GM21737 (cell line): Measurements from ENCODE around the gene PIP4K2B.

Experiments used
- ATAC-seq: cut with Tn5 transposase; IDR thresholded peaks from one replicate; pipeline ENCODE4 v1.9.1; 2021; ENCODE audit warnings: mild to moderate bottlenecking, moderate library complexity; ENCODE audit not compliant: unreplicated experiment

Gene PIP4K2B

DNA sequence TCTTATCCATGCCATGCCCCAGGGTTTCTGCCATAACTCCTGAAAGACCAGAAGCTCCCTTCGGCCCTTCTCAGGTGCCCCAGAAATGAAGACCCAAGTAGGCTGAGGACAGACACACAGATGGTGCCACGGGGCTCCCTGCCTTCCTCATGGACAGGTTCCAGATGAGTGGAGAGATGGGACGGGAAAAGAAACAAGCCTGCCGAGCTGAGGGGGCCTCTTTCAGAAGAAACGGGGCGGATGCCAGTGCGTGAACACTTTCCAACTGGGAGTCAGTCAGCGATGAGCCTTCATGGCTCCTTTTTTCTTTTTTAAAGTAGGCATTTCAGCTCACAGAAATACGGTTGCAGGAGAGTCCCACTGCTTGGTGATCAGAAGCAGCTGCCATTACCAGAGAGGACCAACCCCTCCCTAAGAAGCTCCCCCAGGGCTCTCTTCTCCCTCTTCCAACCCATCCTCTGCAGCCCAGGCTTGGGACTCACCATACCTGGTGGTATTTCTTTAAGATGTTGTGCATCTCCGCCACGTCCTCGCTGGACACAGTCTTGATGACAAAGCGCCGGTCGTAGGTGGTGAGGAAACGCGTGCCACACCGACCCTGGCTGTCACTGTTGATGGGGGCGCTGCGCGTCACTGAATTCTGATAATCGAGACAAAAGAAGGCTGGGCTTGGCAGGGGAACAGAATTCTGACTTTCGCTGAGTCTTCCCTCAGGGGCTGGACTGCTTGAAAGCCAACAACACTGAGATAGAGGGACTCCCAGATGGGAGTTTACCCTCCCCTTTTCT lies 19.2 kb downstream of the PIP4K2B start:
- no peak for ATAC-seq

DNA sequence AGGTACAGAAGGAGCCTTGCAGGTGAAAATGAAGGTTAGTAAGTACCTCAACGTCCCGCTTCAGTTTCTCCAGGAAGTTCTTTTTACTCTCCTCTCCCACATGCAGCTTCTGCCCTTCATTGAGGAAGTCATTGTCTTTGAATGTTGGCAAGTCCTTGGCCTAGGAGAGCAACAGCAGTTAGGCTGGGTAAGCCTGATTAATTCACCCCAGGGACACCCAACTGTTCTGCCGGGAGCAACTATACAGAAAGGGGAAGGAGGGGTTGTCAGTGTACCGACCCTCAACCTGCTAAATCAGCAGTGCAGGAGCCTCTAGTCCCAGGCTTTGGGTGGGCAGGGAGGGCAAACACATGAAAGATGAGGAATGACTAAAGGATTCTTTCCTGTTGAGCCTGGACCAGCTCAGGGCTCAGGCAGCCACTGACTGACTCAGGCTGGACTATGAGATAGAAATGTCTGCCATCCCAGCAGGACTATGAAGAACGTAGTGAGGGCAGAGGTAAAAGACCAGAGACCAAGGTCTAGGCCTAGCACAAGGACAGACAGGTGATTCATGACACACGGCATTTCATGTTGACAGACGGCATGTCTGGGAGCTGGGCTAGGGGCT lies 21.6 kb downstream of the PIP4K2B start:
- no peak for ATAC-seq

DNA sequence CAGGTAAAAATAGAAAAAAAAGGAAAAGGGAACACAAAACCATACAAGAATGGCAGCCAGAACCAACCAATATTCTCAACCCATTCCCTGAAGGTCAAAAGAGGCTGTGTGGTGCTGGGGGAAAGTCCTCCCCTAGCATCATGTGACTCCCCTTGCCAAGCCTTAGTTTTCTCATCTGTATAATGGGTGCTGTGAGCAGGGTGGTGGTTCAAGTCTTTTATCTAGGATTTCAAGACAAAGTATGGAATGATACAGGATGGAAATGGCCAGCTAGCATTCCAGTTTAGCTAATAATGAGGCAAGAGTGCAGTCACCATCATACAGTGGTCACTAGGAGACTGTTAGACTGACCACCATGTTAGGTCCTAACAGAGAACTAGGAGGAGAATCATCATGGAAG lies 26.1 kb downstream of the PIP4K2B start:
- no peak for ATAC-seq

DNA sequence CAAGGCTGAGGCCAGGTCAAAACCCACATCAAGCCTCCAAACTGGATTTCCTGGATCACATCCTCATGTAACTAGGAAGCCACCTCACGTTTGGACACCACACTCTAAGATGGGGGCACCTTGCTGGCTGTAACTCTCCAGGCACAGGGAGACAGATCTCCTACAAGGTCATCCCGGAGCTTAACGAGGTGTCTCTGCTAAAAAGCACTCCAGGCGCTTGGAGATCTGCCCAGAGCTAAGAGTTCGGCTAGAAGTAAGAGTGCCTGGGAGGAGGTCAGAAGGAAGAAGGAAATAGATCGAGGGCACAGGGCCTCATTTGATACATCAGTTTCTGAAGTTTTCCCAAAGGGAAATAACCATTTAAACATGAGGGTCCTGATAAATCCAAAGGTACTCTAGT lies 30.9 kb downstream of the PIP4K2B start:
- ATAC-seq = no peak

DNA sequence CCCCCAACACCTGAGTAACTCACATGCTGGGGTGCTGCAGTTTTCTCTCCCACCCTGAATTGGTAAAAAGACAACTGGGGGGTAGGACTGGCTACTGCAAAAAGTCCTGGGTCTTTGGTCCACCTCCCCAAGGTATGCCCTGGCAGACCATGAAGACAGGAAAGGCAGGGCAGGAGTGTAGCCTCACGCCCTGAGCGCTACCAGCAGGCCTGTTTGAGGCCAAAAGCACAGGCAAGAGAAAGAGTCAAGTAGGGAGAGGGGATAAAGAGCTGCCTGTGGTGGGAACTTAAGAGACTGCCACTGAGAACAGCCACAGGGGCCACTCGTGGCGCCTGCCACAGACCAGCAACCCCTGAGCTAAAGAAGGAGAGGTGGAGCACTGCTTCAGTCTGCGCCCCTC lies 33.0 kb downstream of the PIP4K2B start:
- no peak for ATAC-seq

DNA sequence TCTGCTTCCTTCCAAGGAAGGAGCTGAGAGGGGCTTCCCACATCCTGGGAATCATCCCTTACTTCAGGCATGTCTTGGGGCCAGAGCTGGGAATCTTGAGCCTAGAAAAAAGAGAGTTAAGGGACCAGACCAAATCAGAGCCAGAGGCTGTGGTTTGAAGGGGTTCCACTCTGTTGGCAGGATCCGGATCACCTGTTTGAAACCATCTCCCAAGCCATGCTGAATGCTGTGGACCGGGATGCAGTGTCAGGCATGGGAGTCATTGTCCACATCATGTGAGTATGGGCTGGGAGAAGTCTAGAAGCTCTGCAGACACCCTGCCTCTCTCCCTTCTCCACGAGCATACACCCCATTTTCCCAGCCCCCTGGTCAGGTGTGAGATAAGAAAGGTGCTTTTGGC lies 37.1 kb downstream of the PIP4K2B start:
- no peak for ATAC-seq

DNA sequence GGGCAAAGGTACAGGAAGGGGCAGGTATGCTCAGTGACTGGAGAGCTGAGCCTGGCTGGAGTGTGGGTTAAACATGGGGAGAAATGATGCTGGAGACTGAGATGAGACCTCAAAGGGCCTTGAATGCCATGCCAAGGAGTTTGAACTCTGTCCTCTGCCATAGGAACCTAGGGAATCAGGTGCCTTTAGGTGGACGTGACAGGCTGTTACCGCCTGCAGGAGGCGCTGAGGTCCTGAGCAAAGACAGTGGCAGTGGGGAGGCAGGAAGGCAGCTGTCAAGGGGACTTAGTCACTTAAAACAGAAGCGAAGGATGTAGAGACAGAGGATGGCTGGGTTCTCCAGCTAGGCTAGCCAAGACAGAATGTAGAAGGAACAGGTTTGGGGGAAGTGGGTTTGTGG lies 37.7 kb downstream of the PIP4K2B start:
- ATAC-seq = no peak

DNA sequence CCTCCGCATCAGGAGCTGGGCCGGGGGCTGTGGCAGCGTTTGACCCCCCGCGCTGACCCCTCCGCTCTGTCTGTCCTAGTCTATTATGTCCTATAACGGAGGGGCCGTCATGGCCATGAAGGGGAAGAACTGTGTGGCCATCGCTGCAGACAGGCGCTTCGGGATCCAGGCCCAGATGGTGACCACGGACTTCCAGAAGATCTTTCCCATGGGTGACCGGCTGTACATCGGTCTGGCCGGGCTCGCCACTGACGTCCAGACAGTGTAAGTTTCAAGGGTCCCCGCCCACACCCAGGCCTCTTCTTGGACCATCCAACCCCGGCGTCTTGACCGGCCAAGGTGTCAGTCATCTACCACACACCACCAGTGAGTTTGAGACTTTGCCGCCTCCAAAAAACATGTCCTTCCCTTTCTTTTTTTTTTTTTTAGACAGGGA lies 46.3 kb downstream of the PIP4K2B start:
- ATAC-seq = no peak

DNA sequence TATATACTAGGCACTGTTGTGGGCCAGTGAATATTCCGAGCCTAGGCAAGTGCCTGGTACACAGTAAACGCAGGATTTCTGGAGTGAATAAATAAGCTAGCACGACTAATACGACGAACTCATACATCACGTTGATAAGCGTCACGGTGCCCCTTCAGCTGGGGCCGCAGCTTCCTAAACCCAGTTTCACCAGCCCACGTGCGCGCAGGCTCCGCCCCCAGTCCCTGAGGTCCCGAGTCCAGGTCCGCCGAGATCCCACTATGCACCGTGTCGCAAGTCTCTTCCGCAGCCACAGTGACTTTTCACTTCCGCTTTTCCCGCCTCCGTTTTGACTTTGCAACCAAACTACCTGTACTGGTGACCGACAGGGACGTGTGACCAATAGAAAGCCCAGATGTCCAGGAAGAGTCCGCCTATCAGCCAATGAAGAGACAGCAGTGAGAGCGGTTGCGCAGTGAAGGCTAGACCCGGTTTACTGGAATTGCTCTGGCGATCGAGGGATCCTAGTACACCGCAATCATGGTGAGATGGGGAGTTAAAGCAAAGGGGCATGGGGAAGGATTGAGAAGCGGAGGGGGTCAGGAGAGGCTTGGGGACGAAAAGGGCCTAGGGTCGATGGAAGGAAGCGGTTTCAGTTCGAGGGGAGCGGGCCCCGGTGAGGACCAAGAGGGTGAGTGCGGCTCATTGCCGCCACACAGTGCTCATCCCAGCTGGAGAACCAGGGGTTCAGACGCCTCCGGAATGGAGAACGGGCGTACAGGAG lies 46.9 kb downstream of the PIP4K2B start, which contains the start of gene PSMB3:
PSMB3 (plus strand) TSS at position 434 of the 763 bp plus-strand sequence; CDS start at position 520, 86 bp downstream.
- ATAC-seq = peak; percentile 64

DNA sequence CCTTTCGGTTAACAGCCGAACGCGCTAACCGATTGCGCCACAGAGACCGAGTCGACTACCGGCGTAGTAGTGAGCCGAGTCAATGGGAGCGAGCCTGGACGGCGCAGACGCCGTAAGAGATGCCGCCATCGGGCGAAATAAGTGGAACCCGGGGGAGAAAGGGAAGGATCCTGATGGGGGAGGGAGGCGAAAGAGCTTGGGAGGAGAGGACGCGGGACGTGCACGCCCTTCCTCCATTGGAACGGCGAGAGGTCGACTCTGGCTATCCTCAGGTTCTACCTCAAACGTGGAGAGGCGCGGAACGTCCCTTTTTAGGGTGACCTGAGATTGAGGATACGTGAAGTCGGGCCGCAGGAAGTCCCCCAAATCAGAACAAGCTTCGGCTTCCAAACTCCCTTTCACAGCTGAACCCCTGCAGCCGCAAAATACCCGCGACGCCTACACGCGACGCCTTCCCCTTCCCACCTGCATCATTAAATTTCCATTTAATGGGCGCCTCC lies 47.5 kb downstream of the PIP4K2B start:
- peak; percentile 24 for ATAC-seq

DNA sequence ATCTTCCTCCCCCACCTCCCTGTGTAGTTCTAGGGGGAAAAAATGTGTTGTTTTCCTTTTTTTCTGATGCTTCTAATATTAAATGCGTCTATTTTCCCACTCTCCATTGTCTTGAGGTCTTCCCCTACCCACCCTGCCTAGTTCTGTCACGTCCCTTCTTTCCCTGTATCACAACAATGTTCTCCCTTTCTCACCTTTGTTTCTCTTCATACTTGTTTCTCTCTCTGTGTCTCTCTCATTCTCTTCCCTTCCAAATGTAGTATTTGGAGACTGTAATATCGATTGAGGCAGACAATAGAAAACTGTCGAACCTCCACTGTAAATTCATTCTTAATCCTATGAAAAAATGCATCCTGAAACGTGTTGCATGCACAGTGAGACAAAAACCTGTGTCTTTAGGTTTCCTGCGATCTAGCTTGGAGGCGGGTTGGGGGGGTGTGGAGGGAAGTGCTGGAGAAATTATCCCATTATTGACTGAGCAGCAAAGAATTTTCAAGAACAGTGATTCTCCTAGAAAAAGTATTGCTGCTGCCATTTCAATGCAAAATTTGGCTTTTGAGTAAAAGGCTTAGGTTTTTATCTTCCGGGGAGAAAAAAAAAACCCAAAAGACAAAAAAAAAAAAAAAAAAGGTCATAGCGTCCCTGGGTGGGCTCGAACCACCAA lies 48.1 kb downstream of the PIP4K2B start:
- ATAC-seq = no peak

DNA sequence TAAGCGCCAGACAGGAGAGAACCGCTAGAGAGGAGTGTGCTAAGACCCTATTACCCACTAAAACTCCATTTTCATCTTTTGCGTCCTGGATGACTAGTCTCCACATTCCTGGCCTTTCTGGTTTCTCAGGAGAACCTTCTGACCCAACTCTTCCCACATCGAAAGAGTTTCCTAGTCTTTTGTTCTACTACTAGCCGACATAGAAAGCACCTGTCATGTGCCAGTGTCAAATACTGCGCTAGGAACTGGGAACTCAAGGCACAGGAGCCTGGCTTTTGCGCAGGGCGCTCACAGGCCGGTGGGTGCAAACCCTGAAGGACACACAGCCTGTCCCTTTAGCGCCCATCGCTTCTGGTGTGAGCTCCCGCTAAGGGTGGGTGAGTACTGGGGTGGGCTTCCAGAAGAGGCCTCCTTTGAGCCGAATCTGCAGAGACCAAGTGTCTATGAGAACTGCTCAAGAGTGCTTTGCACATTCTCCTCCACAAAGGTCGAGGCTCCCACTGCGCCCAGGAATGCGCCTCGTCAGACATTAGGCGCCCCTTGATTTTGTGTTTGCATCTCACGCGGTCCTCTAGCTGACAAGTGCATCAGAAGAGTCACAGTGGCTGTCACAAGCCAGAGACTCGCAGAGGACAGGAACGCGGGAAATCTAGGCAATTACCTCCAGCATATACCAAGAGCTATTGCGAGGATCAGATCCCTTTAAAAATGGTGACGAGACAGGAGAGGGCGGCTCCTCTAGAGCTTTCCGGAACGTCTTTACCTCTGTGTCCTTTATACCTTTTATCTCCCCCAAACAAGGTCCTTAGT lies 48.8 kb downstream of the PIP4K2B start:
- ATAC-seq = no peak

DNA sequence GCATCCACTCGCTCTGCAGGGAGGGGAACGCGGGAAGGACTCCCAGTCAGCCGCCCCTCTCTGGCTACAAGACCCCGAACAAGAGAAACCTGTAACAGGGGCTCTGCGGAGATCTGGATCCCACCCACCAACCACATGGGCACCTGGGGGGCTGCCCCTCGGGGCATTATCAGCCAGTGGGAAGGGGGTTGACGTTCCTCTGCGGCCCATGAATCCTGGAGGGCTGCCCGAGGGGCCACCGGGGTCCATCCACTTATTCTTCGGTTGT lies 49.4 kb downstream of the PIP4K2B start:
- ATAC-seq = no peak

DNA sequence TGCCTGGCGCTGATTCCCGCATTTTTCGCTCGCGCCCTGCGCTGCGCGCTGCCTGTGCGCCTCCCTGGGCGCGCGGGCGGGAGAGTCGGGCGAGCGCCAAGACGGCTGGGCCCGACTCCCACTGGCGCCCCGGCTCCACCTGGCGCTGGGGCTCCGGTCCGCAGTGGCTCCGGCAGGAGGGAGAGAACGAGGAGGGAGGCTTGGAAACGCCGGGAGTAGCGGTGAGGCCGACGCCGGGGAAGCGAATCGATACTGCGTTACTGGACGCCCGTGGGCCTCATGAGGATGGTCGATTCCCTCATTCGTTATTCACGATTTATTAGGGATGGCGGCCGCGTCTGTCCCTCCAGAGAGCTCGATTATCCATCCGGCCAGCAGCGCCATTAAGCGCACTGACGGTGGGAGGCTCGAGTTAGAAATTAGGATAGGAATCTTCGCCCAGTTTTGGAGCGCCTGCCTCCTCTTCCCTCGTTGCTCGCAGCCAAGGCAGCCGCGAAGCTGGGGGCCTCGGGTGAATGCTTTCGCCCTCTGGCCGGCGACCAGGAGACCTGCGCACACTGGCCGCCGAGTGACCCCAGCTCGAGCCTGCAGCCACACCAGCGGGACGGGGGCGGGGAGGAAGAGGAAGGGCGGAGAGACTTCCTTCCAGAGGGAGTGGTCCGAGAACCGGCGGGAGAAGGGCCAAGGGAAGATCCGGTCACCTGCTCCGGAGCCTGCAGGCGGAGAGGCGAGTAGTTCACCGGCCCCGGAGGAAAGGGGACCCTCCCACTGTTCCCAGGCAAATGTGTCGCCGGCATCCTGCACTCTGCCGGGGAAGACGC lies 49.9 kb downstream of the PIP4K2B start:
- ATAC-seq = no peak

DNA sequence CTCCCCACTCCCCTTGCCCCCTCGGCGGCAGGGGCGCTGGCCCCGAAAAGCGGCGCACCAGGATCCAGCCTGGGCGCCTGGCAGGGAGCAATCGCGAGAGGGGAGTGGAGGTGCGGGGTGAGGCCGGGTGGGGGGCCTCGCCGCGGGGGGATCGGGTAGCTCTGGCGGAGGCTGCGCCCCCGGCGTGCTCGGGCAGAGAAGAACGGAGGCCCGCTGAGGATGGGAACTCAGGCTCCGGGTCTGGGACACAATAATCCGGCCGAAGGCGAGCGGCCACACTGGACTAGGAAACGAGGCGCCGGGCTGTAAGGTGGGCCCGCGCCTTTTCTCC lies 50.5 kb downstream of the PIP4K2B start:
- ATAC-seq = no peak

DNA sequence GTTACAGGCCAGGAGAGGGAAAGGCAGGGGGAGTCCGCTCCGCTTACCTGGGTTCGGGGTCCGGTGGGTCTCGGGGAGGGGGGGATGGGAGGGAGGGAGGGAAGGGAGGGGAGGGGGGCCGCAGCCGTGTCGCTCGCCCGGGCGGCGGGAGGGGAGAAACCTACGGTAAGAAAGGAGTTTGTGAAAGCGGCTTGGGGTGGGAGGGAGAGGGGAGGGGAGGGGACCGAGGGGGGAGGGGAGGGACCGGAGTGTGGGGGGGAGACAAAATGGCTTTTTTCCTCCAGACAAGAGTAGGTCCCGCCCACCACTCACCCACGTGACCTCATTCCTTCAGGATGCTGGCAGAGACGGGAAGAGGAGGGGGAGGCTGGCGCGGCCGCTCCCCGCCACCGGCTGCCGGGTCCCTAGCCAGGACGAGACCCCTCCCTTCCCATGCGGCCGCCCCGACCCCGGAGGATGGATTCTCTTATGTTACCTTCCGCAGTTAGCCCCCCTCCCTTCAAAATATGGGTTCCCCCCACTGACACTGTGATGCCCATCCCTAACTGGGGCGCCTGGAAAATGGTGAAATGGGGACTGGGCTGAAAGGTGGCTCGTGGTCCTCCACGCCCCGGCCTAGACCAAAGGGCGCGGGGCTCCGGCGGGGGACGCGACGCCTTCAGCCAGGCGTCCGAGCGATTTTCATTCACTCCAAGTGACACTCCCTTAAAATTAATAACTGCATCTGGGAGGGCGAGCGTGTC lies 51.0 kb downstream of the PIP4K2B start, which contains the start of gene PCGF2:
PCGF2 (minus strand) TSS at position 188 of the 743 bp plus-strand sequence. CDS start 7,934 bp downstream, outside the sequence.
- no peak for ATAC-seq

DNA sequence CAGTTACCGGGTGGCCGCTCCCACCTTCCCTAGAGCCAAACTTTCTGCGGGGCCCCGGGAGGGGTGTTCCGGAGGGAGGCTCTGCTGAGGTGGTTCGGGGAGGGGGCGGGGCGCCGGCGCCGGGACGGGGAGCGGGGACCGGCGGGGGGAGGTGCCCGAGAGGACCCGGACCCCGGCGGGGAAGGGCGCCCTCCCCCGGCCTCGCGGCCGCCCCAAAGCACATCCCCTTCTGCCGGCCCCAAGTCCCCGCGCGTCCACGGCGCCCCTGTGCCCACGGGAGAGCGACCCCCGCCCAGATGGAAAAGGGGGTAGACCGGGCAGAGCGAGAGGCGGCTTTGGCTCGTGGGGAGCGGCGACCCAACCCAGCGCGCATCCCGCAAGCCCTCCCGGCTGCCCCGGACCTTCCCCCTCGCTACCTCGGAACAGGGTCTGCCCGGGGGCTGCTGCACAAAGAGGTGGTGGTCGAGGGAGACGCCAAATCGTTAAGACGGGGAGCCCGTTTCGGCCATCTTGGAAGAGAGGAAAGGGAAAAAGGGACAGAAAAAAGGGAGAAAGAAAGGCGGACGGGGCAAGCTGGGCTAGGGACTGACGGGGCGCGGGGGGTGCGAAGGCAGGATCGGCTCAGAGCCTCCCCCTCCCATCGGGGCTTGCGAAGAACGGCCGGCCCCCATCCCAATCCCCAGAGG lies 51.8 kb downstream of the PIP4K2B start:
- no peak for ATAC-seq

DNA sequence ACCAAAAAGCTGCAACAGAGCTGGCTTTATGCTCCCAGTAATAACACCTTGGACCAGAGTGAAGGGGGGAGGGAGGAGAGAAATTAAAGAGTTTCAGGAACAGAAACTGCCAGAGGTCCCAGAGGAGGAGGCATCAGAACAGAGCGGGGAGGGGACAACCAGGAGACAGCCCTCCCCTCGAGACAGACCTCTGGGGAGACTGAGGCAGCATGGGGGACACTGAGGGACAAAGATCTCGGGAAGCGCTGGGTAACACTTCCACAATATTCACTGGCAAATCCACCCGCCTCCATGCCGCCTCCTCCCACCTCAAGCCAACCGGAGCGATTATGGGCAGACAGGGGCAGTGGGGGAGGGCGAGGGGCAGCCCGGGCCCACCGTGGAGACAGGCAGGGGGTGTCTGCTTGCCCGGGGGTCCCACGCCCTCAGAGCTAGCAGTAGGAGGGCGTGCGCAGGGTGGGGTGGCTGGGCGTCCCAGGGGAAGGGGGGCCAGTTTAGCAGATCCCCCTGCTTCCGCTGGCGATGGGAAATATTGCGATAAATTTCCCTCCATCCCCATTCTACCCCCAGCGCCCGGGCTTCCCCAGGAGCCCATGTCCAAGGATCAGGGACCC lies 52.4 kb downstream of the PIP4K2B start:
- ATAC-seq = no peak
